ENCODE data around the gene BYSL.
A peak's percentile ranks its signal among the peaks of the same experiment; 100 is the strongest.
"Not testable (repeated sequence)": the region's sequence is repeated elsewhere in the genome, so short reads cannot be mapped to it uniquely, and the experiment has no call there.

The BYSL gene

GRCh38 chr6:41942067-41942851 lies 21.0 kb downstream of the BYSL start:
- DNase-seq: no peak

- DNase-seq: not testable (repeated sequence)
Observed at GRCh38 chr6:41942882-41943281, 21.6 kb downstream of the BYSL start.

- DNase-seq: no peak
Observed at GRCh38 chr6:41943456-41943855, 22.2 kb downstream of the BYSL start.

- no peak for DNase-seq
Observed at GRCh38 chr6:41947581-41948220, 26.4 kb downstream of the BYSL start.

- DNase-seq: no peak
Observed at GRCh38 chr6:41954668-41955067, 33.4 kb downstream of the BYSL start.

GRCh38 chr6:41955412-41955811 lies 34.1 kb downstream of the BYSL start:
- no peak for DNase-seq

- DNase-seq: no peak
Observed at GRCh38 chr6:41957117-41957516, 35.8 kb downstream of the BYSL start.

- peak; percentile 64 for DNase-seq
Observed at GRCh38 chr6:41958022-41958856, 36.9 kb downstream of the BYSL start.

GRCh38 chr6:41960028-41960427 lies 38.7 kb downstream of the BYSL start:
- no peak for DNase-seq

GRCh38 chr6:41963371-41963770 lies 42.1 kb downstream of the BYSL start:
- DNase-seq: no peak

- DNase-seq: no peak
Observed at GRCh38 chr6:41964201-41964887, 43.0 kb downstream of the BYSL start.

- DNase-seq: no peak
Observed at GRCh38 chr6:41965429-41966213, 44.3 kb downstream of the BYSL start.

GRCh38 chr6:41966214-41966920 lies 45.1 kb downstream of the BYSL start:
- no peak for DNase-seq

- DNase-seq: no peak
Observed at GRCh38 chr6:41966961-41967311, 45.6 kb downstream of the BYSL start.

- DNase-seq: no peak
Observed at GRCh38 chr6:41967312-41968287, 46.3 kb downstream of the BYSL start.

- peak; percentile 76 for DNase-seq
Observed at GRCh38 chr6:41970436-41970846, 49.1 kb downstream of the BYSL start.

- DNase-seq: no peak
Observed at GRCh38 chr6:41972826-41973225, 51.5 kb downstream of the BYSL start.

- no peak for DNase-seq
Observed at GRCh38 chr6:41974281-41974825, 53.1 kb downstream of the BYSL start.

- no peak for DNase-seq
Observed at GRCh38 chr6:41975276-41975675, 54.0 kb downstream of the BYSL start.

Data from stimulated activated CD4-positive, alpha-beta T cell treated with anti-CD3 and anti-CD28 coated beads, Interleukin-4, amount 100 ng/mL, for 24 hours (primary cell).